ENCODE results near the gene FEZ2.

FEZ2 gene

GRCh38 chr2:36559221-36559942 lies 38.6 kb downstream of the FEZ2 start:
- TF ChIP-seq YY1 (IDR thresholded peaks at IDR 0.05; ENCODE audit: low read depth) (no peak), RAD21 (IDR thresholded peaks at IDR 0.05; ENCODE audit: low read depth) (no peak), FOXM1 (IDR thresholded peaks at IDR 0.05; ENCODE audit: borderline replicate concordance, low read depth) (no peak), CEBPB (IDR thresholded peaks at IDR 0.05) (no peak), EGR1 (IDR thresholded peaks at IDR 0.05) (no peak), ZBTB7A (IDR thresholded peaks at IDR 0.05; ENCODE audit: low read depth) (no peak), NFIC (IDR thresholded peaks at IDR 0.05) (no peak), TEAD4 (IDR thresholded peaks at IDR 0.05) (no peak), EP300 (IDR thresholded peaks at IDR 0.05; ENCODE audit: borderline replicate concordance) (no peak), TAF1 (IDR thresholded peaks at IDR 0.05; ENCODE audit: low read depth) (no peak)
- TF ChIP-seq, protein P1, sequence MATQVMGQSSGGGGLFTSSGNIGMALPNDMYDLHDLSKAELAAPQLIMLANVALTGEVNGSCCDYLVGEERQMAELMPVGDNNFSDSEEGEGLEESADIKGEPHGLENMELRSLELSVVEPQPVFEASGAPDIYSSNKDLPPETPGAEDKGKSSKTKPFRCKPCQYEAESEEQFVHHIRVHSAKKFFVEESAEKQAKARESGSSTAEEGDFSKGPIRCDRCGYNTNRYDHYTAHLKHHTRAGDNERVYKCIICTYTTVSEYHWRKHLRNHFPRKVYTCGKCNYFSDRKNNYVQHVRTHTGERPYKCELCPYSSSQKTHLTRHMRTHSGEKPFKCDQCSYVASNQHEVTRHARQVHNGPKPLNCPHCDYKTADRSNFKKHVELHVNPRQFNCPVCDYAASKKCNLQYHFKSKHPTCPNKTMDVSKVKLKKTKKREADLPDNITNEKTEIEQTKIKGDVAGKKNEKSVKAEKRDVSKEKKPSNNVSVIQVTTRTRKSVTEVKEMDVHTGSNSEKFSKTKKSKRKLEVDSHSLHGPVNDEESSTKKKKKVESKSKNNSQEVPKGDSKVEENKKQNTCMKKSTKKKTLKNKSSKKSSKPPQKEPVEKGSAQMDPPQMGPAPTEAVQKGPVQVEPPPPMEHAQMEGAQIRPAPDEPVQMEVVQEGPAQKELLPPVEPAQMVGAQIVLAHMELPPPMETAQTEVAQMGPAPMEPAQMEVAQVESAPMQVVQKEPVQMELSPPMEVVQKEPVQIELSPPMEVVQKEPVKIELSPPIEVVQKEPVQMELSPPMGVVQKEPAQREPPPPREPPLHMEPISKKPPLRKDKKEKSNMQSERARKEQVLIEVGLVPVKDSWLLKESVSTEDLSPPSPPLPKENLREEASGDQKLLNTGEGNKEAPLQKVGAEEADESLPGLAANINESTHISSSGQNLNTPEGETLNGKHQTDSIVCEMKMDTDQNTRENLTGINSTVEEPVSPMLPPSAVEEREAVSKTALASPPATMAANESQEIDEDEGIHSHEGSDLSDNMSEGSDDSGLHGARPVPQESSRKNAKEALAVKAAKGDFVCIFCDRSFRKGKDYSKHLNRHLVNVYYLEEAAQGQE (IDR thresholded peaks at IDR 0.05; ENCODE audit: low read depth) = no peak

- TF ChIP-seq FOXM1 (IDR thresholded peaks at IDR 0.05; ENCODE audit: borderline replicate concordance, low read depth) = no peak
- TF ChIP-seq CREB1 (IDR thresholded peaks at IDR 0.05; ENCODE audit: low read depth) = no peak
- TF ChIP-seq TAF1 (IDR thresholded peaks at IDR 0.05; ENCODE audit: low read depth) = no peak
- no peak for TF ChIP-seq TCF12 (IDR thresholded peaks at IDR 0.05; ENCODE audit: low read depth)
Measured at GRCh38 chr2:36556842-36557241, 41.1 kb downstream of the FEZ2 start.

- TF ChIP-seq EP300 (IDR thresholded peaks at IDR 0.05; ENCODE audit: borderline replicate concordance) (no peak), YY1 (IDR thresholded peaks at IDR 0.05; ENCODE audit: low read depth) (no peak), CEBPB (IDR thresholded peaks at IDR 0.05) (no peak), RAD21 (IDR thresholded peaks at IDR 0.05; ENCODE audit: low read depth) (no peak), EGR1 (IDR thresholded peaks at IDR 0.05) (no peak), CREB1 (IDR thresholded peaks at IDR 0.05; ENCODE audit: low read depth) (no peak), TAF1 (IDR thresholded peaks at IDR 0.05; ENCODE audit: low read depth) (no peak), FOXM1 (IDR thresholded peaks at IDR 0.05; ENCODE audit: borderline replicate concordance, low read depth) (no peak)
- TF ChIP-seq, protein P1 (IDR thresholded peaks at IDR 0.05; ENCODE audit: low read depth) = no peak
Measured at GRCh38 chr2:36555789-36556188, 42.2 kb downstream of the FEZ2 start.

GRCh38 chr2:36554531-36554930 lies 43.4 kb downstream of the FEZ2 start:
- TF ChIP-seq RAD21 (IDR thresholded peaks at IDR 0.05; ENCODE audit: low read depth) (no peak), CEBPB (IDR thresholded peaks at IDR 0.05) (no peak), YY1 (IDR thresholded peaks at IDR 0.05; ENCODE audit: low read depth) (no peak), TCF12 (IDR thresholded peaks at IDR 0.05; ENCODE audit: low read depth) (no peak), NFIC (IDR thresholded peaks at IDR 0.05) (no peak), MAX (IDR thresholded peaks at IDR 0.05) (no peak), CREB1 (IDR thresholded peaks at IDR 0.05; ENCODE audit: low read depth) (no peak), TAF1 (IDR thresholded peaks at IDR 0.05; ENCODE audit: low read depth) (no peak), ZBTB7A (IDR thresholded peaks at IDR 0.05; ENCODE audit: low read depth) (no peak), TEAD4 (IDR thresholded peaks at IDR 0.05) (no peak), EP300 (IDR thresholded peaks at IDR 0.05; ENCODE audit: borderline replicate concordance) (no peak), EGR1 (IDR thresholded peaks at IDR 0.05) (no peak), FOXM1 (IDR thresholded peaks at IDR 0.05; ENCODE audit: borderline replicate concordance, low read depth) (no peak)
- TF ChIP-seq, protein P1 (IDR thresholded peaks at IDR 0.05; ENCODE audit: low read depth) = no peak
- TF ChIP-seq, protein P2, sequence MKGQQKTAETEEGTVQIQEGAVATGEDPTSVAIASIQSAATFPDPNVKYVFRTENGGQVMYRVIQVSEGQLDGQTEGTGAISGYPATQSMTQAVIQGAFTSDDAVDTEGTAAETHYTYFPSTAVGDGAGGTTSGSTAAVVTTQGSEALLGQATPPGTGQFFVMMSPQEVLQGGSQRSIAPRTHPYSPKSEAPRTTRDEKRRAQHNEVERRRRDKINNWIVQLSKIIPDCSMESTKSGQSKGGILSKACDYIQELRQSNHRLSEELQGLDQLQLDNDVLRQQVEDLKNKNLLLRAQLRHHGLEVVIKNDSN (IDR thresholded peaks at IDR 0.05) = no peak

- no peak for TF ChIP-seq TEAD4 (IDR thresholded peaks at IDR 0.05)
- no peak for TF ChIP-seq MAX (IDR thresholded peaks at IDR 0.05)
- TF ChIP-seq YY1 (IDR thresholded peaks at IDR 0.05; ENCODE audit: low read depth) = no peak
Measured at GRCh38 chr2:36553683-36554082, 44.3 kb downstream of the FEZ2 start.
